Ovary (tissue), 3 donors: ENCODE data around the gene PHF21A.

Experiments
- CTCF ChIP-seq, 3 donors: fragments of 450-650 bp in 2 of 3; fragments of 200-600 bp in 1 of 3; IDR thresholded peaks; one replicate each; pipeline versions ENCODE4 v1.5.1 to v1.8.0; 2016 to 2022; ENCODE audit warnings: antibody characterized with exemption in 3 of 3, mild to moderate bottlenecking in 1 of 3
- EP300 ChIP-seq: sonication (generic); formaldehyde crosslinking; IDR thresholded peaks from one replicate; pipeline ENCODE4 v1.6.1; 2017; ENCODE audit warnings: antibody characterized with exemption
- POLR2A ChIP-seq: fragments of 450-650 bp; IDR thresholded peaks from one replicate; pipeline ENCODE4 v1.6.1; 2017; ENCODE audit warnings: antibody characterized with exemption, mild to moderate bottlenecking, moderate library complexity
- donor health status: DM: no; HTN: no; CAD: no.

DNA sequence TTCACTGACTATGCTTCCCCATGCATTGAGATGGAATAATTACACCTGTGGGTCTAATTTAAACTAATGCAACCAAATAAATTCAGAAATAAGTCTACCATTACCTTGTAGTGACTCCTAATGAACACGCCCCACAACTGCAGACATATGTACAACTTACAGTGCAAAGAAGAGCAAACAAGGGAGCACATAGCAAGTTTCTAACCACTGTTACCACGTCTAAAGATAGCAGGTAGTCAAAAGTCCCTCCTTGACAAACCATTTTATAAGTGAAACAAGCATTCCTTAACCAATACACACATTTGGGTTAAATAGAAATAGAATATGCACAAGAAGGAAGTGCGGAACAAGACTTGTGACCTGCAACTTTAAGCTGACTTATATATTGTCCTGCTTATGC is 20.6 kb downstream of the PHF21A start:
- TF ChIP-seq CTCF (IDR thresholded peaks at IDR 0.05) = no peak
- TF ChIP-seq POLR2A = no peak
- no peak for TF ChIP-seq EP300
